Glomerular visceral epithelial cell (primary cell): ENCODE data around the gene BSND.
A peak's percentile ranks its signal among the peaks of the same experiment; 100 is the strongest.
"Not testable (repeated sequence)": the region's sequence is repeated elsewhere in the genome, so short reads cannot be mapped to it uniquely, and the experiment has no call there.

Source experiments
- DNase-seq: peaks from one replicate; pipeline ENCODE4 v3.0.0-alpha.2; 2016; ENCODE audit errors: extremely low spot score

Gene BSND

GRCh38 chr1:54998677-54999076 is at the start of gene BSND:
Gene BSND (plus strand): TSS chr1:54998933. CDS start chr1:54999187, 254 bp downstream.
- no peak for DNase-seq

- DNase-seq: no peak
These were observed 49.7 kb upstream of the BSND start for GRCh38 chr1:54949053-54949452.

- DNase-seq: no peak
These were observed 48.7 kb upstream of the BSND start for GRCh38 chr1:54950006-54950368.

GRCh38 chr1:54950369-54951163 is 48.2 kb upstream of the BSND start:
- DNase-seq: peak; percentile 83

- no peak for DNase-seq
These were observed 46.9 kb upstream of the BSND start for GRCh38 chr1:54951810-54952226.

- DNase-seq: peak; percentile 62
These were observed 45.6 kb upstream of the BSND start for GRCh38 chr1:54952950-54953718.

GRCh38 chr1:54953846-54954245 is 44.9 kb upstream of the BSND start:
- DNase-seq: no peak

- peak; percentile 40 for DNase-seq
These were observed 43.4 kb upstream of the BSND start for GRCh38 chr1:54955359-54955758.

- no peak for DNase-seq
These were observed 42.0 kb upstream of the BSND start for GRCh38 chr1:54956726-54957125.

- DNase-seq: no peak
These were observed 39.5 kb upstream of the BSND start for GRCh38 chr1:54959241-54959640.

GRCh38 chr1:54962612-54963395 is 35.9 kb upstream of the BSND start:
- DNase-seq: no peak

GRCh38 chr1:54963829-54964228 is 34.9 kb upstream of the BSND start:
- DNase-seq: not testable (repeated sequence)

- peak; percentile 60 for DNase-seq
These were observed 33.0 kb upstream of the BSND start for GRCh38 chr1:54965624-54966340.

- no peak for DNase-seq
These were observed 31.4 kb upstream of the BSND start for GRCh38 chr1:54967372-54967771.

- DNase-seq: no peak
These were observed 30.2 kb upstream of the BSND start for GRCh38 chr1:54968551-54968950.

GRCh38 chr1:54969879-54970278 is 28.9 kb upstream of the BSND start:
- no peak for DNase-seq

GRCh38 chr1:54970901-54971300 is 27.8 kb upstream of the BSND start:
- DNase-seq: no peak

GRCh38 chr1:54971317-54971791 is 27.4 kb upstream of the BSND start:
- DNase-seq: peak; percentile 30

GRCh38 chr1:54972436-54972835 is 26.3 kb upstream of the BSND start:
- DNase-seq: no peak

GRCh38 chr1:54973205-54973921 is 25.4 kb upstream of the BSND start:
- DNase-seq: no peak
